ENCODE results near the gene CCL3.

The CCL3 gene

GRCh38 chr17:36094232-36094631, 4.3 kb upstream of the CCL3 start:
- no peak for TF ChIP-seq FOXM1 (IDR thresholded peaks at IDR 0.05; ENCODE audit: borderline replicate concordance, low read depth)

- TF ChIP-seq NFIC (IDR thresholded peaks at IDR 0.05), result no peak
- no peak for TF ChIP-seq EGR1 (IDR thresholded peaks at IDR 0.05)
- TF ChIP-seq, protein P1, sequence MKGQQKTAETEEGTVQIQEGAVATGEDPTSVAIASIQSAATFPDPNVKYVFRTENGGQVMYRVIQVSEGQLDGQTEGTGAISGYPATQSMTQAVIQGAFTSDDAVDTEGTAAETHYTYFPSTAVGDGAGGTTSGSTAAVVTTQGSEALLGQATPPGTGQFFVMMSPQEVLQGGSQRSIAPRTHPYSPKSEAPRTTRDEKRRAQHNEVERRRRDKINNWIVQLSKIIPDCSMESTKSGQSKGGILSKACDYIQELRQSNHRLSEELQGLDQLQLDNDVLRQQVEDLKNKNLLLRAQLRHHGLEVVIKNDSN (IDR thresholded peaks at IDR 0.05), result no peak
- no peak for TF ChIP-seq TAF1 (IDR thresholded peaks at IDR 0.05; ENCODE audit: low read depth)
- TF ChIP-seq EP300 (IDR thresholded peaks at IDR 0.05; ENCODE audit: borderline replicate concordance), result no peak
- TF ChIP-seq FOXM1 (IDR thresholded peaks at IDR 0.05; ENCODE audit: borderline replicate concordance, low read depth), result no peak
Measured at GRCh38 chr17:36092230-36092629, 2.3 kb upstream of the CCL3 start.

DNA sequence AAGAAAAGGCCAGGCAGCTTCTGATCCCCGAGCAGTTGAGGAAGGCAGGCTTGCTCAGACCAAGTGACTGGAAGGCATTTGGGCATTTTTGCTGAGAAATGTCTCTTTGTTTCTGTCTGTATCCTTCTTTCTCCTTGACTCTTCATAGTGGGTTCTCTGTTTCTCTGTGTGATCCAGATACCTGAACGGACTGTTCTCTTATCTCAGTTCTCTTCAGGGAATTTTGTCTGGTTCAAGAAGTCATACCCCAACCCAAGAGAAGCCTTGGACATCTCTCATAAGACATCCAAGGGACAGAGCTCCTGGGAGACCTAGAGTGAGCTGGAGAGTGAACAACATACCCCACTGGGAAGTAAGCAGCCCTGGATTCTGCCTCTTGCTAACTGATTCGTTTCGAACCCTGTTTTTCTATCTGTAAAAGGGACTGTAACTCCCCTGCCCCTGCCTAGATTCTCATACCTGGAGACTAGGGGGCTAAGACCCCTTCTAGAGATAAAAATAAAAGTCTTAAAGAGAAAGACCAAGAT, 541 bp downstream of the CCL3 start:
- no peak for TF ChIP-seq NFIC (IDR thresholded peaks at IDR 0.05)
- TF ChIP-seq EP300 (IDR thresholded peaks at IDR 0.05; ENCODE audit: borderline replicate concordance), result no peak
- TF ChIP-seq REST (IDR thresholded peaks at IDR 0.05; ENCODE audit: low read depth), result no peak
- no peak for TF ChIP-seq TAF1 (IDR thresholded peaks at IDR 0.05; ENCODE audit: low read depth)
- TF ChIP-seq TEAD4 (IDR thresholded peaks at IDR 0.05), result no peak
- TF ChIP-seq CREB1 (IDR thresholded peaks at IDR 0.05; ENCODE audit: low read depth), result no peak
- TF ChIP-seq RAD21 (IDR thresholded peaks at IDR 0.05; ENCODE audit: low read depth), result no peak
- TF ChIP-seq ZBTB7A (IDR thresholded peaks at IDR 0.05; ENCODE audit: low read depth), result no peak
- no peak for TF ChIP-seq CEBPB (IDR thresholded peaks at IDR 0.05)
- no peak for TF ChIP-seq MAX (IDR thresholded peaks at IDR 0.05)
- no peak for TF ChIP-seq TCF12 (IDR thresholded peaks at IDR 0.05; ENCODE audit: low read depth)
- TF ChIP-seq, protein P1 (IDR thresholded peaks at IDR 0.05), result no peak
- TF ChIP-seq FOXM1 (IDR thresholded peaks at IDR 0.05; ENCODE audit: borderline replicate concordance, low read depth), result no peak
- no peak for TF ChIP-seq YY1 (IDR thresholded peaks at IDR 0.05; ENCODE audit: low read depth)

GRCh38 chr17:36088670-36089338, 1.1 kb downstream of the CCL3 start:
- TF ChIP-seq YY1 (IDR thresholded peaks at IDR 0.05; ENCODE audit: low read depth), result no peak
- no peak for TF ChIP-seq EGR1 (IDR thresholded peaks at IDR 0.05)
- TF ChIP-seq ZBTB7A (IDR thresholded peaks at IDR 0.05; ENCODE audit: low read depth), result no peak
- no peak for TF ChIP-seq FOXM1 (IDR thresholded peaks at IDR 0.05; ENCODE audit: borderline replicate concordance, low read depth)
- no peak for TF ChIP-seq CREB1 (IDR thresholded peaks at IDR 0.05; ENCODE audit: low read depth)
- no peak for TF ChIP-seq MAX (IDR thresholded peaks at IDR 0.05)
- TF ChIP-seq CEBPB (IDR thresholded peaks at IDR 0.05), result no peak
- TF ChIP-seq TAF1 (IDR thresholded peaks at IDR 0.05; ENCODE audit: low read depth), result no peak
- TF ChIP-seq TCF12 (IDR thresholded peaks at IDR 0.05; ENCODE audit: low read depth), result no peak
- TF ChIP-seq REST (IDR thresholded peaks at IDR 0.05; ENCODE audit: low read depth), result no peak
- TF ChIP-seq RAD21 (IDR thresholded peaks at IDR 0.05; ENCODE audit: low read depth), result no peak
- no peak for TF ChIP-seq EP300 (IDR thresholded peaks at IDR 0.05; ENCODE audit: borderline replicate concordance)
- TF ChIP-seq, protein P1 (IDR thresholded peaks at IDR 0.05), result no peak
- TF ChIP-seq NFIC (IDR thresholded peaks at IDR 0.05), result no peak
- TF ChIP-seq TEAD4 (IDR thresholded peaks at IDR 0.05), result no peak

DNA sequence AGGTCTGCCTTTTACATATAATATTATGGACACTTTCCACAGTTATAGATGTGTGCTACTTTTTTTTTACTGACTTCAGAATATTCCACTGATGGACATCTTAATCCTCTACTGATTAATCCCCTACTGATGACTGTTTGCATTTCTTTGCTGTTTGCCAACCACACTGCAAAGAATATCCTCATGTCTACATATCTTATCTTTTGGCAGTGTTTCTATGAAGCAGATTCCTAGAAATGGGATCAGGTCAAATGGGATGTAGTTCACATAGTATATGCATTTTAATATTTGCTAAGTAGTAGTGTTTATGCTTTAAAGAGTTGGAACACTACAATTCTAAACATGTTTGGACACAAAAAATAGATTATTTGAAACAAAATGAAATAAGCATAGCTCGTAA, 3.2 kb downstream of the CCL3 start:
- TF ChIP-seq MAX (IDR thresholded peaks at IDR 0.05), result no peak
- no peak for TF ChIP-seq RAD21 (IDR thresholded peaks at IDR 0.05; ENCODE audit: low read depth)
- no peak for TF ChIP-seq TCF12 (IDR thresholded peaks at IDR 0.05; ENCODE audit: low read depth)
- TF ChIP-seq NFIC (IDR thresholded peaks at IDR 0.05), result no peak
- no peak for TF ChIP-seq CREB1 (IDR thresholded peaks at IDR 0.05; ENCODE audit: low read depth)
- no peak for TF ChIP-seq ZBTB7A (IDR thresholded peaks at IDR 0.05; ENCODE audit: low read depth)
